Nucleus accumbens (tissue), 56 donors: ENCODE data around the gene PTPMT1.
A peak's percentile ranks its signal among the peaks of the same experiment; 100 is the strongest.
"Not testable (repeated sequence)": the region's sequence is repeated elsewhere in the genome, so short reads cannot be mapped to it uniquely, and the experiment has no call there.

ENCODE experiments used
- DNase-seq, 56 donors: peaks; one replicate each; lab custom pipeline; 2025; lab: John Stamatoyannopoulos, UW

PTPMT1 gene, protein sequence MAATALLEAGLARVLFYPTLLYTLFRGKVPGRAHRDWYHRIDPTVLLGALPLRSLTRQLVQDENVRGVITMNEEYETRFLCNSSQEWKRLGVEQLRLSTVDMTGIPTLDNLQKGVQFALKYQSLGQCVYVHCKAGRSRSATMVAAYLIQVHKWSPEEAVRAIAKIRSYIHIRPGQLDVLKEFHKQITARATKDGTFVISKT

DNA sequence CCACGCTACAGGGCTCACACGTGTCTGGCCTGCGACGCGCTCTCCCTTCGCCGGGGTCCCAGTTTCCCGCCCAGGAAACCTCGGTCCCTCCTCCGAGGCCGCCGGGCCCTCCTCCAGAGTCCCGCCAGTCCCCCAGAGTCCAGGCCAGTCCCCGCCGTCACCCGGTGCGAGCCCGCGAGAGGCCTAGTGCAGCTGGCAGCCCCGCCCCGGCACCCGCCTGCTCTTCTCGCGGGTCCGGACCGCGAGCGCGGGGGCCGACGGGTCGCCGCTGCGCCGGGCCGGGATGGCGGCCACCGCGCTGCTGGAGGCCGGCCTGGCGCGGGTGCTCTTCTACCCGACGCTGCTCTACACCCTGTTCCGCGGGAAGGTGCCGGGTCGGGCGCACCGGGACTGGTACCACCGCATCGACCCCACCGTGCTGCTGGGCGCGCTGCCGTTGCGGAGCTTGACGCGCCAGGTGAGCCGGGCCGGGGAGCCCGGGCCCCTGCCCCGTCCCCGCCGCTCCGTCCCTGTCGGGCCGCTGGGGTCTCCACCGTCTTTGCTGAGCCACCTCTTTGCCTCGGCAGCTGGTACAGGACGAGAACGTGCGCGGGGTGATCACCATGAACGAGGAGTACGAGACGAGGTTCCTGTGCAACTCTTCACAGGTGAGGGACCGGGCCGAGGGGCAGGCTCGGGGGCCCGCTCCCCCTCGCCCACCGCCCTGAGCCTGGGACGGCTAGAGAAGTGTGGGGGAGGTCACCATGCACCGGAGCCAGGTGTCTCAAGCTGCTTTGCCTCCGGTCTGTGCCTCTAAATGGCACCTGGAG, at the start of gene PTPMT1:
TSS of gene PTPMT1 (plus strand) at position 260 of the 809 bp plus-strand sequence. CDS start at position 284, 24 bp downstream.
- peak in 30 of 56 donors; percentile 16 to 78 (median 37) for DNase-seq

DNA sequence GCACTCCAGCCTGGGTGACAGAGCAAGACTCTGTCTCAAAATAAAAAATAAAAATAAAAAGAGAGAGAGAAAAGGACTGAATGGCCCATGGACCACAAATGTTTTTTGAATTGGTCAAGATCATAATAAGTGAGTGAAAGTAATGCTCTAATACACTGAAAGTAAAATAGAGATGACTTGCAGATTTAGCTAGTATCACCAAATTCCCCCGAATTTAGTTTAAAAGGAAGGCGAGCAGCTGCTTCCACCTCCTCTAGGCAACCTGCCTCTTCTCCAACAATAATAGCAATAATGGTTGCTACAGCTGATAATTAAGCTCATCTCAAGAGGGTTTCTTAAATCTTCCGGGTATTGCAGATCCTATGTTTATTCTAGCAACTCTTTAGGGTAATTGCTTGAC, 49.2 kb upstream of the PTPMT1 start:
- DNase-seq: no peak

DNA sequence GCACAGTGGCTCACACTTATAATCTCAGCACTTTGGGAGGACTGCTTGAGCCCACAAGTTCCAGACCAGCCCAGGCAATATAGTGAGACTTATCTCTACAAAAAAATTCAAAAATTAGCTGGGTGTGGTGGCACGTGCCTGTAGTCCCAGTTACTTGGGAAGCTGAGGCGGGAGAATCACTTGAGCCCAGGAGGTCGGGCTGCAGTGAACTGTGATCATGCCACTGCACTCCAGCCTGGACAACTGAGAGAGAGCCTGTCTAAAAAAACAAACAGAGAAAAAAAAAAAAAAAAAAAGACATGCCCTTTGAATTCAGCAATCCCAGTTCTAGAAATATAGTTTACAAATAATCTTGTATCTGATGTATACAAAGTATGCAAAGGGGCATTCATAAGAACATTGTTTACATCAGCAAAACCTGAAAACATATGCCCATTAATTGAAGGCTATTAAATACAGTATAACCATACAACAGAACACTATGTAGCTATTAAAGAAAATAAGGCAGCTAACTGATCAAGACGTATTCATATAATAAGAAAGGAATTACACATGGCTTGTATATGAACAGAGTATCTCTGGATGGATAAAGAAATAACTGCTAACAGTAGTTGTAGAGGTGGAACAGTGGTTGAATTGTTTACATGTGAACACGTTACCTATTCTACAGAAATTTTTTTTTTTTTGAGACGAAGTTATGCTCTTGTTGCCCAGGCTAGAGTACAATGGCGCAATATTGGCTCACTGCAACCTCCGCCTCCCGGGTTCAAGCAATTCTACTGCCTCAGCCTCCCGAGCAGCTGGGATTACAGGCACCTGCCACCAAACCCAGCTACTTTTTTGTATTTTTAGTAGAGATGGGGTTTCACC, 48.2 kb upstream of the PTPMT1 start:
- DNase-seq: no peak

DNA sequence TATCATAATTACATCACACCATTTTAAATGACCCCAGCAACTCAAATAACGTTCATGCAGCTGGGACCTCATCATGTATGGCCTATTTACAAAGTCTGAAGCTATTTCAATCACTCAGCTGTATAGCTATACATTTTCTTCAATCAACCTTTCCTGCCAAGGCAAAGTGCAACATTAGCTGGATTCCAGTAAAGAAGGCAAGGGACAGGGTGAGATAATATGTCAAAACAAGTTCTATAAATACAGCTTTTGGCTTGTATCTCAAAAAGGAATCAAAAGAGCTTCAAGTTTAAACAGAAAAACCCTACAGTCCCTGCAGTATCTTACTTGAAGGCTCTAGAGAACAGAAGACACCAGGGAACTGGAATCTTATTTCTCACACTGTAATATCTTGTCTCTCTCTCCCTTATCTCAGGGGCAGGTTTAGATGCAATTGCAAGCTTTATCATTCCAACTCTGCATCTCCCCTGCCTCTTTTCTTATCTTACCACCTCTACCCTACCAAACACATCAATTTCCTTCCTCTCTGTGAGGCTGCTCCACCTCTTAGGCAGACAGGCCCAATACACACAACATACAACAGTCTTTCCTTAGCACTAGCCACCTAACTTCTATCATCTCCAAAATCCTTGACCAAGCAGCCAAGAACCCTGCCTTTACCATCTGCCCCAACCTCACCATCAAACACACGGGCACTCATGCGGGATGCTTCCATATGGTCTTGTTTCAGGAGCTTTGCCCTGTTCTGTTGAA, 47.0 kb upstream of the PTPMT1 start:
- no peak for DNase-seq

DNA sequence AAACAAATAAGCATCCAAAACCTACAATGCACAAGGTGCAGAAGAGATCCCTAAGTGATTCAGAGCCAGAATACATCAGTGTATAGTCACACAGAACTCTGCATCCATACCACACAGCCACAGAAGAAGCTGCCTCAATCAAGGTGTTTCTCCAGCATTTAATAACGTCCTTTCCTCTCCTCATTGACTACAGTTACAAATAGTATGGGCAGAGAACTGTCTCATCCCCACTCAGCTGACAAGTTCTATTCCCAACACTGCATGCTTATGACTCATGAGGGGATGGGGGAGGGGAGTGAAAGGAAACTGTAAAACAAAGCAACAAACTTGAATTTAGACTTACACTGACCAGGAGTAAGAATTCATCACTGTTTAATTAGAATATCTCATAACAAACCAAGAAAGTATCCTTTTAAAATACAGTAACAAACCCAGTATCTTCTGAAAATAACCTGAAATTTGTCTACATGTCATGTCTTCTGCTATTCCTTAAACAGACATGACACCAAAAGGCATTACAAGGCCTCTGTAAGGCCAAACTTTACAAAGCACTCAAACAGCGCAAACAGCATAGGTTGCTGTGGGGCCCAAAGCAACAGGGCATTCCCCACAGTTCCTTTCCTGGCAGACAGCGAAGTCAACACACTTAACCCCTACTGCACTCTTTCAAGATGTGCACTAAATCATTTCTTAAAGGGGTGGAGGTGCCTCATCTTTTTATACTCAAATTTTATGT, 41.7 kb upstream of the PTPMT1 start:
- DNase-seq: peak in 10 of 56 donors; percentile 8 to 57 (median 17)

DNA sequence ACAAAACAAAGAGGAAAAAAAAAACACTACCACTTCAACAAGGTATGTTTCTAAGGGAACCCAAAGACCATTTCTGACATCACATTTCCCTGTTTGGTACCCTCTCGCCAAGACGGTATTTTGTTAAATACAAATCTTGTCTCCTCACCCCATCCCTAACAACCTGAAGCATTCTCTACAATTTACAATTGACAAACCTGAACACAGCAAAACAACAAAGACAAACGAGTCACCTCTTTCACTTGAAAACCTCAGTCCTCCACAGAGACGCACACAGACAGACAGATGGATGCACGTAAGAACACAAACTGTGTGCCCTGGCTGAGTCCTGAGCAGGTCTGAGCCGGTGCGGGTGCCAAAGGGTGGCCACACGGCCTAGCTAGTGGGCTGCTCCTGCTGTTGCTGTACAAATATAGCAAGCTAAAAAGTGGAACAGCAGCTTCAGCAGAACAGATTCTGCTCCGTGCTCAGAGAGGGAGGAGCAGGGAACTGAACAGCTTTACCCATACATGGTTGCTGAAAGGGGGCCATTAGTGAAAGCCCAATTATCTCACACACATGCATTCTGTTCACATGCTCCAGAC, 41.0 kb upstream of the PTPMT1 start:
- peak in 33 of 56 donors; percentile 8 to 74 (median 34) for DNase-seq

DNA sequence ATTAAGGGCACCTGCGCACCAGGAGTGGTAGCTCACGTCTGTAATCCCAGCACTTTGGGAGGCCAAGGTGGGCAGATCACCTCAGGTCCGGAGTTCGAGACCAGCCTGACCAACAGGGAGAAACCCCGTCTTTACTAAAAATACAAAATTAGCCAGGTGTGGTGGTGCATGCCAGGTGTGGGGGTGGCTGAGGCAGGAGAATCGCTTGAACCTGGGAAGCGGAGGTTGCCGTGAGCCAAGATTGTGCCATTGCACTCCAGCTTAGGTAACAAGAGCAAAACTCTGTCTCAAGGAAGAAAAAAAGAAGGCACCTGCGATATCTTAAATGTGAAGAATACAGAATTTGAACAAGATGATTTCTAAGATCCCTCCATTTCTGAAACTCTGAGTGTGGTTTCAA, 39.4 kb upstream of the PTPMT1 start:
- not testable (repeated sequence) for DNase-seq

DNA sequence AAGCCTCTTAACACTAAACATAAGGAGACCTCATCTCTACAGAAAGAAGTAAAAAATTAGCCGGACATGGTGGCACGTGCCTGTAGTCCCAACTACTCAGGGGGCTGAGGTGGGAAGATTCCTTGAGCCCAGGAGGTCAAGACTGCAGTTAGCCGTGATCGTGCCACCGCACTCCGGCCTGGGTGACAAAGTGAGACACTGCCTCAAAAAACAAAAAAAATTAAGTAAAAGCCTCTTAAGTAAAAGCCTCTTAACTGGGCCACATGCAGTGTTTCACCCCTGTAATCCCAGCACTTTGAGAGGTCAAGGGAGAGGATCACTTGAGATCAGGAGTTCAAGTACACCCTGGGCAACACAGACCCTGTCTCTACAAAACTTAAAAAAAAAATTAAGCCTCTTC, 38.2 kb upstream of the PTPMT1 start:
- no peak for DNase-seq

DNA sequence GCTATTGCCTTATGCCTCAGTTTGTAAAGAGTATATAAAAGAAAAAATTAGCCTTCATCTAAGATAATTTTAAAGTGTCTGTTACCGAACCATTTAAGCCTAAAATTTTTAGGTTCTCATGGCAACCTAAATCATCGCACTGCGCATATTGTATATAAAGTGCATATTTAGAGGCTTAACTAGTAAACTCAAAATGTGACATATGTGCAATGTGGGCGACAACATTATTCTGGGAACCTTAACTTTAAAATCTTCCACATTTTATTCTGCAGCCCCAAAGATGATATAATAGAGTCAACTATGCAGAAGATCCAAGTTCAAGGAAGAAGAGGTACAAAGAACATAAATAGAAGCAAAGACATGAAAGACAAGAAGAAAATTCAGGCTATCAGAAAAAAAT, 35.4 kb upstream of the PTPMT1 start:
- DNase-seq: no peak

DNA sequence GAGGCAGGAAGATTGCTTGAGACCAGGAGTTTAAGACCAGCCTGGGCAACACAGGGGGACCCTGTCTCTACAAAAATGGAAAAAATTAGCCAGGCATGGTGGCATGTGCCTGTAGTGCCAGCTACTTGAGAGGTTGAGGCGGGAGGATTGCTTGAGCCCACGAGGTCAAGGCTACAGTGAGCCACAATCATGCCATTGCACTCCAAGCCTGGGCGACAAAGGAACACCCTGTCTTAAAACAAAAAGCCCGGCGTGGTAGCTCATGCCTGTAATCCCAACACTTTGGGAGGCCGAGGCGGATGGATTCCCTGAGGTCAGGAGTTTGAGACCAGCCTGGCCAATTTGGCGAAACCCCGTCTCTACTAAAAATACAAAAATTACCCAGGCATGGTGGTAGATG, 34.7 kb upstream of the PTPMT1 start:
- not testable (repeated sequence) for DNase-seq

DNA sequence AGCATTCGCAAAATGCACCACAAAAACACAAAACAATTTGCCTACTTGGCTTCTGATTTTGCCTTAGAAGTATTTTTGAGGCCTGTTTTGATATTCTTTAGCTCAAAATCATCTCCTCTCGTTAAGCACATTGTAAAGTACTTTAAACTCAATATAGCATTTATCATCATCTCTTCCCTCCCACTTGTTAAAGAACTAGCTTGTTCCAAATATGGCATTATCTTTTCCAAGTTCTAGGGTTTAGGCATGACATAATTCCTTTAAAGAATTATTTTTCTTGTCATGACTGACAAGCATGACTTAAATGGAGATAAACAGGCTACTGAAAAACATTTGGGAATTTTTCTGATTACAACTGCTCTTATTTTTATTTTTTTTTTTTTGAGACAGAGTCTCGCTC, 33.7 kb upstream of the PTPMT1 start:
- DNase-seq: no peak

DNA sequence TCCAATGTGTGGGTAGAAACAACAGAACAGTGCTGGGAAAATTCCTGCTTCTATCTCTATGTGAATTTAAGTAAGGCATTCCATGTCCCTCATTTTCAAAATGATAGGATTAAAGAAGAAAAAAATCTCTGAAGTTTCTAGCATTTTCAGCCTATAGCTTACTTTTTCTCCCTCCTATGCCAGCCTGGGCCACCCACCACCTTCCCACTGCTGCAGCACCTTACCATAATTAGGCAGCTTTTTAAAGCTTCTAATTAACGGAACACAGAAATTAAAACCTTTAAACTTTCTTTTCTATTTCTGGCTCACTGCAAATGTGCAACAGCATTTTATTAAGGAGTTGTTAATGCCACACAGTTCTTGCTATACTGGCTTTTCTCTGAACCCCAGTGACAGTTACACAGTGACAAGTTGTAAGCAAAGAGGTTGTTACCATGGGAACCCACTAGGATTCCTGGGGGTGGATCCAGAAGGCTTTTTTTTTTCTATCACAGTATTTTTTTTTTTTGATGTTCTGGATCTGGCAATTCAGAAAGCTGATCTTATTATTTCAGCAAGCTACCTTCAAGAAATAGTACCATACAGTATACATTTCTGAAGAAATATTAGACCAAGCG, 32.7 kb upstream of the PTPMT1 start:
- DNase-seq: peak in 8 of 56 donors; percentile 11 to 56 (median 40)

DNA sequence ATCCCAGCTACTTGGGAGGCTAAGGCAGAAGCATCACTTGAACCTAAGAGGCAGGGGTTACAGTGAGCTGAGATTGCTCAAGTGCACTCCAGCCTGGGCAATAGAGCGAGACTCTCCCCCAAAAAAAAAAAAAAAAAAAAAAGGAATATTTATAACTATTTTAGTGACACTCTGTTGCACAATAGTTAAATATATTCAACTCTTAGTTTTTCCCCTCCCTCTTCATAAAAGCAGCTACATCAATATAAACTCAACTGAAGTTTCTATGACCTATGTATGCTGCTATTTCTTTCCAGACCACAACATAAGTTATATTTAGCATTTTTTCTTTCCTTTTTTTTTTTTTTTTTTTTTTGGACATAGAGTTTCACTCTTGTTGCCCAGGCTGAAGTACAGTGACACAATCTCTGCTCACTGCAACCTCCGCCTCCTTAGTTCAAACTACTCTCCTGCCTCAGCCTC, 31.7 kb upstream of the PTPMT1 start:
- no peak for DNase-seq

DNA sequence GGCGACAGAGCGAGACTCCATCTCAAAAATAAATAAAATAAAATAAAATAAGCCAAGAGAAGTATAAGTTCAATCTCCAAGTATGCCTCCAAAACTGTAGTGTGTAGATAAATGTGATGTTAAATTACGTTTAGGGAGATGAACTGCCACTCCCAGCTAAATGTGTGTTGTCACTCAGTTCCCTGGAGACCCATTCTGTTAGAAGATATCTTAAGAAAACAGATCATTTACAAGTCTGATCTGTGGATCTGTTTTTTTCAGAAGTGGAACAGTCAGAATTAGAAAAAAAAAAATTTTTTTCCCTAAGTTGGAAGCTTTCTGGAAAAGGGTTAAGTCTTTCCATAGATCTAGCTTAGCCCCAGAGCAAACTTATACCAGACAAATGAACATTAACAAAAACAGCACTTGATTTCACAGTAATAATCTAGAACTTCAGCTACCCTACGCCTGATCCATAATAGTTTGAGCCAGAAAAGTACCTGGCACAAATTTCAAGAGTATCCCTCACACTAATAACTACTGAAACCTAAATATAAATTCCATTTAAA, 30.6 kb upstream of the PTPMT1 start:
- DNase-seq: no peak

DNA sequence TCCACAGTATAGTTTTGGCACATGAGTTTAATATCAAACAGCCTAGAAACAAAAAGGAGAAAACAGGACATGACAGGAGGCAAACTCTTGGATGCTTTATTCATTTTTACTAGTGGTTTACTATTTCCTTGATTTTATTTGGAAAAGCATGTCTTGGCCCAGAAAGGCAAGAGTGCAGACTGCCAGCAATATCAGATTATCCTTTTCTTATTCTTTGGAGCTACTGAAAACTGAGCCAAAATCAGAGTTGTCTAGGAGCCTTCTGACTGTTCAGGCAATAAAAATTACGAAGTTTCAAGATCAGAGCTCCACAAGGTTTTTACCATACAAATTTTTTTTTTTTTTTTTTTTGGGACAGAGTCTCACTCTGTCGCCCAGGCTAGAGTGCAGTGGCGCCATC, 28.5 kb upstream of the PTPMT1 start:
- DNase-seq: no peak

DNA sequence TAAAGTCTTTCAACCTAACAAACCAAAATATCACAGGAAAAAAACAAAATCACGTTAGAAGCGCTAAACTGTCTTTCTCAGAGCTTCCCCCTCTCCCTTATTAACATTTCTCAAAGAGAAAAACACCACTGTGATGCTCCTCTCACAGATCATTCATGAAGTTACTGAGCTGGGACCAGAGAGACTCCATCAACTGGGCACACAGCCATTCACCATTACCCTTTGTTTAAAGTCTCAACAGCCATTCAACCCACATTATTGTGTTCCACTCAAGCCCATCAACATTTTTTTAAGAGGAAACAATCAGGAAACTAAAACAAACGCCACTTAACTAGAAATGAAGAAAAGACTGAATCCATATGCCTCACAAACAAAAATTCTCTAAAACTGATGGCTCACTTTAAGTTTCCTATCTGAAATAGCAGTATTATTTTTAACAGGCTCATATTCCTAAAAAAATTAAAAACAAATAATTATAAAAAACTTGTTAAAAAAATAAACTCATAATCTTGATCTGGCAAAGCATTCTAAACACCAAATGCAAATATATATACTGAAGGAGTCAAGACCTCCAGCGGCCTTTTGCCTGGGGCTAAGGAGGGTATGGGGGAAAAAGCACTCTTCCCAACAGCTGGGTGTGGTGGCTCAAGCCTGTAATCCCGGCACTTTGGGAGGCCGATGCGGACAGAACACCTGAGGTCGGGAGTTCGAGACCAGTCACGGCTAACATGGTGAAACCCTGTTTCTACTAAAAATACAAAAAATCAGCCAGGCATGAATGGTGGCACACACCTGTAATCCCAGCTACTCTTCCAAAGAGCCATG, 26.4 kb upstream of the PTPMT1 start:
- peak in 10 of 56 donors; percentile 4 to 56 (median 10) for DNase-seq

DNA sequence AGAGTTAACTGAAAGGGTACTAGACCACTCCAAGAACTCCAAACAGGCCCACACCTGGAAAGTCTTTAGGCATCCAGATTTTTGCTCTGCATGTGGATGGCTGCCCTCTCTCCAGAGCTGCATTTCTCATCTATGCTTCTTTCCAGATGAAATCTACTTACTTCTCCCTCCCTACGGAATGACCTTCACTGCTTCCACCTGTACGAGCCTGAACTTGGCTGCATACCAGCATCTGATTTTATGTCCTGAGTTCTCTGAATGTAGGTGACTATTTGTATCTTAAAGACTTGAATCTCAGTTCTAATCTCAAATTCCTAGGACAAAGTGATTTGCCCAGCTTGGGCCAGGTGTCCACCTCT, 25.7 kb upstream of the PTPMT1 start:
- no peak for DNase-seq

DNA sequence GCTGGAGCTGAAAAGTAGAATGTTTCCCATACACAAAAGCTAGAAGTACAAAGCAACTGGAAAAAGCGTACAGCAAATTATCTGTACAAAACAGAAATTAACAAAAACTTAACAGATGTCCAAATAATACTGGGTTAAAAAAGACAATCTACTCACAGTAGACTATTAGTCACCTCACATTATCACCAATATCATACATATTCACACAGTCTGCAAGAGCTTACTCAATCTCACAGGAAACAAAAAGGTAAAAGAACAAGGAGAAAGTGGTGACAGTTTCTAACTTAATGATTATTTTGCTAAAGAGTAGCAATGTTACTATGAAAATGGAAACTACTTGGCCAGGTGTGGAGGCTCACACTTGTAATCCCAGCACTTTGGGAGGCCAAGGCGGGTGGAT, 24.3 kb upstream of the PTPMT1 start:
- DNase-seq: no peak
